Activated CD4-positive, CD25-positive, alpha-beta regulatory T cell treated with anti-CD3 and anti-CD28 coated beads, Interleukin-2, amount 50 U/mL, for 72 hours (primary cell): ENCODE measurements around the gene SND1.
"Not testable (repeated sequence)": the region's sequence is repeated elsewhere in the genome, so short reads cannot be mapped to it uniquely, and the experiment has no call there.

Experiments used
- DNase-seq: peaks from one replicate; pipeline ENCODE4 v3.0.0; 2021

SND1 gene

GRCh38 chr7:128082431-128082830 lies 430.4 kb downstream of the SND1 start:
- no peak for DNase-seq

- no peak for DNase-seq
Observed at GRCh38 chr7:128084896-128085608, 433.1 kb downstream of the SND1 start.

GRCh38 chr7:128090492-128090891 lies 438.5 kb downstream of the SND1 start:
- DNase-seq, result no peak

- no peak for DNase-seq
Observed at GRCh38 chr7:128091106-128091505, 439.1 kb downstream of the SND1 start.

- no peak for DNase-seq
Observed at GRCh38 chr7:128092221-128092620, 440.2 kb downstream of the SND1 start.

GRCh38 chr7:128093614-128094570 lies 441.9 kb downstream of the SND1 start:
- no peak for DNase-seq

- DNase-seq, result no peak
Observed at GRCh38 chr7:128094686-128095085, 442.7 kb downstream of the SND1 start.

- no peak for DNase-seq
Observed at GRCh38 chr7:128097211-128097731, 445.3 kb downstream of the SND1 start.

GRCh38 chr7:128098629-128099028 lies 446.6 kb downstream of the SND1 start:
- no peak for DNase-seq

- DNase-seq, result no peak
Observed at GRCh38 chr7:128099204-128099671, 447.2 kb downstream of the SND1 start.

- DNase-seq, result no peak
Observed at GRCh38 chr7:128100225-128100948, 448.4 kb downstream of the SND1 start.

- DNase-seq, result no peak
Observed at GRCh38 chr7:128100949-128101713, 449.1 kb downstream of the SND1 start.

- no peak for DNase-seq
Observed at GRCh38 chr7:128102490-128103291, 450.7 kb downstream of the SND1 start.

- no peak for DNase-seq
Observed at GRCh38 chr7:128103498-128104107, 451.6 kb downstream of the SND1 start.

GRCh38 chr7:128104108-128104742 lies 452.2 kb downstream of the SND1 start:
- no peak for DNase-seq

- DNase-seq, result no peak
Observed at GRCh38 chr7:128105228-128106022, 453.4 kb downstream of the SND1 start.

GRCh38 chr7:128106821-128107220 lies 454.8 kb downstream of the SND1 start:
- no peak for DNase-seq

- DNase-seq, result not testable (repeated sequence)
Observed at GRCh38 chr7:128107516-128107915, 455.5 kb downstream of the SND1 start.

- DNase-seq, result peak; percentile 21
Observed at GRCh38 chr7:128108129-128108528, 456.1 kb downstream of the SND1 start.
